OCI-LY3 (cell line): Measurements from ENCODE around the gene PPP2R2C.

Experiments used
- H2AFZ ChIP-seq: fragments of 200-600, 300-600 bp; shearing (Covaris generic); 2 replicates; pipeline ENCODE4 v1.6.0; 2014; ENCODE audit warnings: antibody characterized with exemption, low read depth, low read length
- H3K27ac ChIP-seq: fragments of 200-600, 300-600 bp; sonication (generic); 2 replicates; pipeline ENCODE4 v1.5.1; 2014; ENCODE audit warnings: mild to moderate bottlenecking, low read length, moderate library complexity, mixed read lengths
- H3K27me3 ChIP-seq: fragments of 200-600, 300-600 bp; sonication (generic); 2 replicates; pipeline ENCODE4 v1.6.1; 2014; ENCODE audit warnings: low read depth, low read length, mixed read lengths
- H3K36me3 ChIP-seq: fragments of 200-600, 300-600 bp; sonication (generic); replicated peaks from 2 replicates; pipeline ENCODE3; 2014; ENCODE audit warnings: low read depth, low read length, mixed read lengths
- H3K4me1 ChIP-seq: fragments of 300-600, 200-600 bp; sonication (generic); 2 replicates; pipeline ENCODE4 v1.6.1; 2014; ENCODE audit warnings: low read length, mixed read lengths
- H3K4me2 ChIP-seq: fragments of 200-600, 300-600 bp; sonication (generic); 2 replicates; pipeline ENCODE4 v1.6.1; 2014; ENCODE audit warnings: low read length, mixed read lengths
- H3K4me3 ChIP-seq: fragments of 300-600, 200-600 bp; sonication (generic); 2 replicates; pipeline ENCODE4 v1.5.1; 2014; ENCODE audit warnings: antibody characterized with exemption, mild to moderate bottlenecking, low read length, moderate library complexity
- H3K79me2 ChIP-seq: fragments of 300-600, 200-600 bp; shearing (Covaris generic); 2 replicates; pipeline ENCODE4 v1.6.1; 2014; ENCODE audit warnings: mild to moderate bottlenecking, low read length, mixed read lengths
- H3K9ac ChIP-seq: fragments of 300-600, 200-600 bp; shearing (Covaris generic); 2 replicates; pipeline ENCODE4 v1.6.0; 2014; ENCODE audit warnings: mild to moderate bottlenecking, low read length, moderate library complexity
- H3K9me3 ChIP-seq: fragments of 200-600, 300-600 bp; shearing (Covaris generic); 2 replicates; pipeline ENCODE4 v1.6.1; 2014; ENCODE audit warnings: low read length, mixed read lengths; ENCODE audit not compliant: insufficient read depth
- H4K20me1 ChIP-seq: fragments of 200-600, 300-600 bp; sonication (generic); 2 replicates; pipeline ENCODE4 v1.6.1; 2016; ENCODE audit warnings: low read length, mixed read lengths; ENCODE audit not compliant: insufficient read depth
- CTCF ChIP-seq: fragments of 200-600, 300-600 bp; sonication (generic); IDR thresholded peaks from 2 replicates; pipeline ENCODE4 v1.5.1; 2014; ENCODE audit warnings: antibody characterized with exemption, low read length, low read depth
- EZH2phosphoT487 ChIP-seq: fragments of 200-600 bp; shearing (Covaris generic); IDR thresholded peaks from 2 replicates; pipeline ENCODE4 v1.6.1; 2018; ENCODE audit warnings: antibody characterized with exemption, mixed run types, low read depth

The PPP2R2C gene

DNA sequence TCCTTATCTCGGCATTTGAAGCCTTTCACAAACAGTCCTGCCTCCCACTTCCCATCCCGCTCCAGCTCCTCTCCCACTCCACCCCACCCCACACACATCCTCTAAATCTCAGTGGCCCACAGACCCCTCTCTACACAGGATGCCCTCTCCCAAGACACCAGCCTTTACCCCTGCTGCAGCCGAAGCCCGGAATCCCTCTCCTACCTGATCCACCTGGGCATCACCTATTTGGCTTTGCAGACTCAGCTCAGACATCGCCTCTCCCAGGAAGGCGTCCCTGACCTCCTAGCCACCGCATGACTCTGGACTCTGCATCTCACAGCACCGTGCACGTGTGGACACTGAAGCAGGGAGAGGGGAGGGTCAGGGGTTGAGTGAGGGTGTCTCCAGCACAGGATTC is 11.5 kb downstream of the PPP2R2C start:
- H3K27ac ChIP-seq = no peak overlapping the region
- H3K4me2 ChIP-seq = no peak overlapping the region
- H4K20me1 ChIP-seq = no peaks in the 10 kb centered on the region
- peaks cover 16% of the 10 kb centered on the region for H3K27me3 ChIP-seq
- no peaks in the 10 kb centered on the region for H3K4me1 ChIP-seq
- TF ChIP-seq EZH2phosphoT487 (no peak), CTCF (no peak)
- no peaks in the 10 kb centered on the region for H3K79me2 ChIP-seq
- H3K4me3 ChIP-seq = no peak overlapping the region
- H3K9ac ChIP-seq = no peak overlapping the region
- H3K9me3 ChIP-seq = no peaks in the 10 kb centered on the region
- no peak overlapping the region for H2AFZ ChIP-seq
- no peaks in the 10 kb centered on the region for H3K36me3 ChIP-seq

- Histone ChIP-seq H3K4me2 (no peak overlapping the region), H3K4me1 (no peaks in the 10 kb centered on the region), H3K4me3 (no peak overlapping the region), H3K36me3 (no peaks in the 10 kb centered on the region), H3K9me3 (no peaks in the 10 kb centered on the region), H3K79me2 (no peaks in the 10 kb centered on the region), H4K20me1 (no peaks in the 10 kb centered on the region), H3K27ac (no peak overlapping the region), H3K27me3 (peaks cover 21% of the 10 kb centered on the region), H3K9ac (no peak overlapping the region), H2AFZ (no peak overlapping the region)
- TF ChIP-seq EZH2phosphoT487 (no peak), CTCF (no peak)
These were observed 13.9 kb downstream of the PPP2R2C start for GRCh38 chr4:6458528-6458927.

DNA sequence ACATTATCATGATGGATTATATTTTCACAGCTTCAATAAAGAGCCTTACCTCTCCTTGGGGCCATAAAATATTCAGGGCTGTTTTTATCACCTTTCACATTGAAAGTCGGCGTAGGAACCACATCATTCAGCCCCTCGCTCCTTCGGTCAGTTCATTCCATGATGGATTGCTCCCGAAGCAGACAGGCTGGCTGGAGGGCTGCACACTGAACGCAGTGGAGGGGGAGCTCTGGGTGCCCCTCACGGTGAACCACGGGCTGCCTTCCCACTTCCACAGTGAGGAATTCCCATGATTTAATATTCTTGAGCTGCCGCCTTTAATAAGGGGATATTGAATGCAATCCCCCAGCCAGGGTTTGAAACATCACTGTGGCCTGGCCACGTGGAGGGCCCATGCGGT is 16.0 kb downstream of the PPP2R2C start:
- Histone ChIP-seq H3K9me3 (no peaks in the 10 kb centered on the region), H3K27me3 (peaks cover 16% of the 10 kb centered on the region), H3K4me2 (no peak overlapping the region), H3K4me1 (no peaks in the 10 kb centered on the region), H3K36me3 (no peaks in the 10 kb centered on the region), H3K27ac (no peak overlapping the region), H3K79me2 (no peaks in the 10 kb centered on the region), H2AFZ (no peak overlapping the region), H3K4me3 (no peak overlapping the region), H3K9ac (no peak overlapping the region), H4K20me1 (no peaks in the 10 kb centered on the region)
- no peak for TF ChIP-seq EZH2phosphoT487
- no peak for TF ChIP-seq CTCF

DNA sequence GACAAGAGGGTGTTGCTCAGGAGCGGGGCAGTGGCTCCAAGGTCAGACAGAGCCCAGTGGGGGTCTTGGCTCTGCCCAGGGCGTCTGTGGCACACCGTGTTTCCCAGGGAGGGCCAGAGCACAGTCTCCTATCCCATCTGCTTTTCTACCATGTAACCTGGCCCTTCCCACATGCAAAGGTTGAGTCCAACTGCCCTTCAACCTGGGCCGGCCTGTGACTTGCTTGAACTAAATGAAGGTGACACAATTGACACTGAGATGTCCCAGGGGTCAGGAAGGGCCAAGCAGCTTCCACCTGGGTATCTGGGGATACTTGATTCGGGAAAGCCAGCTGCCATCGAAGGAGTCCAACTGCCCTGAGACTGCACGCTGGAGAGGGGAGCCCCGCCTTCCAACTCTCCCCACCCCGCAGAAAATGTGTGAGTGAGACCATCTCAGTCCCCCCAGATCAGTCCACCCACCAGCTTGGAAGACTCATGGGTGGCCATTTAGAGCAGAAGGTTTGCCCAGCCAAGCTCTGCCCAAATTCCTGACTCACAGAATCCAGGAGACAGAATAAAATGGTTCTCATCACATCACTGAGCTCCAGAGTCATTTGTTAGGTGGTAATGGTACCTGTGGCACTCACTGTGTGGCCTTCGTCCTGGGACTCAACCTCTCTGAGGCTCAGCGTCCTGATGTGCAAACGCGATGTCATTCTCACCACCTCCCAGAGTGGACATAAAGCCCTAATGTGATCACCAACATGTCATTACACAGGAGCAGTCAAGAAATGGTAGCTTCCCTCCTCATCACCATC is 18.1 kb downstream of the PPP2R2C start:
- Histone ChIP-seq H3K9ac (no peak overlapping the region), H2AFZ (no peak overlapping the region), H3K27ac (no peak overlapping the region), H3K79me2 (no peaks in the 10 kb centered on the region), H3K4me1 (no peaks in the 10 kb centered on the region), H3K9me3 (no peaks in the 10 kb centered on the region), H3K36me3 (no peaks in the 10 kb centered on the region), H3K4me3 (no peak overlapping the region), H3K4me2 (no peak overlapping the region), H4K20me1 (no peaks in the 10 kb centered on the region), H3K27me3 (peaks cover 9% of the 10 kb centered on the region; the same call in 1 of the 2 replicates)
- TF ChIP-seq EZH2phosphoT487 (no peak), CTCF (no peak)
